Bronchial epithelial cell (primary cell): ENCODE measurements around the gene ARRDC3. TPM values are rescaled to one million over a fixed set of nuclear protein-coding genes. Genes with fewer than 3 reads are reported as not detected.

Source experiments
- DNase-seq: peaks from one replicate; pipeline ENCODE4 v3.0.0-alpha.2; 2010; ENCODE audit warnings: low read depth
- FAIRE-seq: peaks from 2 replicates; lab custom pipeline; 2011; peaks lifted over from hg19 to GRCh38; lab: Jason Lieb, UNC
- H3K27me3 ChIP-seq: 2 replicates; pipeline ENCODE4 v1.5.1; 2011; ENCODE audit warnings: low read length; ENCODE audit not compliant: control insufficient read depth, insufficient read depth
- H3K36me3 ChIP-seq: 2 replicates; pipeline ENCODE4 v1.5.1; 2011; ENCODE audit warnings: low read length; ENCODE audit not compliant: control insufficient read depth, insufficient read depth
- H3K4me3 ChIP-seq: 2 replicates; pipeline ENCODE4 v1.5.1; 2011; ENCODE audit warnings: mild to moderate bottlenecking, low read depth, low read length, control low read depth
- total RNA-seq: library from RNA; depleted of rRNA; stranded (reverse); fragments of >200 nt; gene quantifications from 2 replicates; pipeline ENCODE4 v1.2.1, GENCODE V29; 2014
- TF ChIP-seq, protein P1 (sequence below): IDR thresholded peaks from 2 replicates; pipeline ENCODE4 v1.5.1; 2011; ENCODE audit warnings: mild to moderate bottlenecking, moderate library complexity, low read length, control low read depth, inconsistent platforms; ENCODE audit not compliant: insufficient read depth, severe bottlenecking

Gene ARRDC3
- total RNA-seq, 1 donor from 2014 or later: 70.3 TPM

DNA sequence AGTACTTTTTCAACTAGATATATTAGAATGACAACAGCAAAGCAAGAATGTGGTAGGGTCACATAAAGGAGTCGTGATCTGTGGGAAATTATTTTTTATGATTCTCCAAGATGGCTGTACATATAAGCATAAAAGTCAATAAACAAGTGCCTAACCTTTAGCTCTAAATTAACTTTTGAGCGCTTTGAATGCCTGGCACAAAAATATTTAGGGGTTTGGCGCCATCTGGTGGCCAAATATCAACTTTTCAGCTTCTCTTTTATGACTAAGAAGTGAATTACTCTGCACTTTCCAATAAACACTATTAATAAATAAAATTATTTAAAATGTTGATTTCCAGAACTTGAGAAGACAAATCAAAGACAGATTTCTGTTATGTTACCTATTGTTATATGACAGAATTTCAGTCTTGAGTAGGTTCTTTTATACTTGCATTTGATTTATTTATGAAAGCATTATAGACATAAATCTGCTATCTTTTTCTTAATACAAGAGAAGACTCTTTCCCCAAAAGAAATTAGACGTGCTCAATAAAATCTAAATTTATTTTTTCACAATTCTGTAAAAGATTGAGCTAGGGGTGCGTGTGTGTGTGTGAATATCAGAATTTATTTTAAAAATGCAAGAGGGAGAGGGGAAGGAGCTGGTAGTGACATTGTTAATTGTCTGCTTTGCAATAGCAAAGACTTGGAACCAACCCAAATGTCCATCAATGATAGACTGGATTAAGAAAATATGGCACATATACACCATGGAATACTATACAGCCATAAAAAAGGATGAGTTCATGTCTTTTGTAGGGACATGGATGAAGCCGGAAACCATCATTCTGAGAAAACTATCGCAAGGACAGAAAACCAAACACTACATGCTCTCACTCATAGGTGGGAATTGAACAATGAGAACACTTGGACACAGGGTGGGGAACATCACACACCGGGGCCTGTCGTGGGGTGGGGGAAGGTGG, 36.7 kb upstream of the ARRDC3 start:
- no peaks in the 10 kb centered on the region for H3K36me3 ChIP-seq
- DNase-seq (peak; percentile 53), FAIRE-seq (no peak)
- H3K4me3 ChIP-seq: no peak overlapping the region
- TF ChIP-seq, protein P1, sequence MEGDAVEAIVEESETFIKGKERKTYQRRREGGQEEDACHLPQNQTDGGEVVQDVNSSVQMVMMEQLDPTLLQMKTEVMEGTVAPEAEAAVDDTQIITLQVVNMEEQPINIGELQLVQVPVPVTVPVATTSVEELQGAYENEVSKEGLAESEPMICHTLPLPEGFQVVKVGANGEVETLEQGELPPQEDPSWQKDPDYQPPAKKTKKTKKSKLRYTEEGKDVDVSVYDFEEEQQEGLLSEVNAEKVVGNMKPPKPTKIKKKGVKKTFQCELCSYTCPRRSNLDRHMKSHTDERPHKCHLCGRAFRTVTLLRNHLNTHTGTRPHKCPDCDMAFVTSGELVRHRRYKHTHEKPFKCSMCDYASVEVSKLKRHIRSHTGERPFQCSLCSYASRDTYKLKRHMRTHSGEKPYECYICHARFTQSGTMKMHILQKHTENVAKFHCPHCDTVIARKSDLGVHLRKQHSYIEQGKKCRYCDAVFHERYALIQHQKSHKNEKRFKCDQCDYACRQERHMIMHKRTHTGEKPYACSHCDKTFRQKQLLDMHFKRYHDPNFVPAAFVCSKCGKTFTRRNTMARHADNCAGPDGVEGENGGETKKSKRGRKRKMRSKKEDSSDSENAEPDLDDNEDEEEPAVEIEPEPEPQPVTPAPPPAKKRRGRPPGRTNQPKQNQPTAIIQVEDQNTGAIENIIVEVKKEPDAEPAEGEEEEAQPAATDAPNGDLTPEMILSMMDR: peak; percentile 48
- no peaks in the 10 kb centered on the region for H3K27me3 ChIP-seq

GRCh38 chr5:91419136-91419535, 36.0 kb upstream of the ARRDC3 start:
- TF ChIP-seq, protein P1: no peak
- FAIRE-seq: no peak
- DNase-seq: no peak

DNA sequence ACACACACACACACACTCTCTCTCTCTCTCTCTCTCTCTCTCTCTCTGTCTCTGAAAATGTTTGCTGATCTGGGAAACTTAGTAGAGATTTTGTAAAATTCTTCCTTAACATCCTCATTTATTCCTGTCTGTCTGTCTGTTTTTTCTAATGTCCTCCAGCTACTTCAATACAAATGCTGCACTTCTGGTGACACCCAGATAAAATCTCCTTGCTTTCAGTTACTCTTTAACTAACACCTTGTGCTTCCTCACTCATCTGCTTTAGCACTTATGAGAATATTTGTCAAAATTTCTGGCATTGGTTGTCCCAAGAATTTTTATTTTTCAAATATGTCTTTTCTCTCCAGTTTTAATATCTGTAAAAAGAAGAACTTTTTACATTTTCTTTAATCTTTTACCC, 35.0 kb upstream of the ARRDC3 start:
- FAIRE-seq (no peak), DNase-seq (no peak)
- Histone ChIP-seq H3K4me3 (no peak overlapping the region), H3K36me3 (no peaks in the 10 kb centered on the region), H3K27me3 (no peaks in the 10 kb centered on the region)
- TF ChIP-seq, protein P1: no peak

More at GRCh38 chr5:91419136-91419535, 36.0 kb upstream of the ARRDC3 start:
- H3K36me3 ChIP-seq: no peaks in the 10 kb centered on the region
- H3K27me3 ChIP-seq: no peaks in the 10 kb centered on the region
- H3K4me3 ChIP-seq: no peak overlapping the region

DNA sequence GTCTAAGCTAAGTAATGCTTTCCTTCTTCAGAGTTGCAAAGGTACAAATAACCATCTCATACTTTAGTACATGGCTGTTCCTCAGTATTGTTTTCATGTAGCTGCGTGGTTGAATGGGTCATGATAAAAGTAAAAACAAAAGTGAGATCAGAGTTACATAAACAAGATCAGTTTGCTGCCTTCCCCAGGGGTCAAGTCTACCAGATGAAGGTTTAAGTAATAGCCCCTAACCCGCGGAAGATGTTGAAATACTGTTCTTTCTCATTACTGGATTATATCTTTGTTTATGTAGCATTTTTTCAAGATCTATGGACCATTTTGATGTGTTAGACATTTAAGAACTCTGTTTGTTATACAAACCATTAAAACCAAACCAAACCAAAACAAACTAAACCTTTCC, 34.1 kb upstream of the ARRDC3 start:
- DNase-seq (no peak), FAIRE-seq (no peak)
- Histone ChIP-seq H3K36me3 (no peaks in the 10 kb centered on the region), H3K27me3 (no peaks in the 10 kb centered on the region), H3K4me3 (no peak overlapping the region)
- TF ChIP-seq, protein P1: no peak

DNA sequence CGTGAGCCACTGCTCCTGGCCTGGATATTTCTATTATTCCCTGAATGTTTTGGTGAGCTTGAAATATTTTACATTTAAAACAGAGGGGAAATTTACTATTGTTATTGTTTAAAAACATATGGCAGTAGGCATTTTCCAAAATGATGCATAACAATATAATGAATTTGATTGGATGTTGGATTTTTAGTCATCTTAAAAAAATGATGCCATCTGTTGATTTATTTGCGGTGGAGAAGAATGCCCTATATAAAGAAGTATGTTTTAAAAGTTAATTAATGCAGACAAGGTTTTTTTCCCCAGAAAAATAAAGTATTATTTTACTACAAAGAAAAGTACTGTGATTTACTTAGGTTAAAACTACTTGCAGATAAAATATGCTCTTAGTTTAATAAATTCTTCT, 33.4 kb upstream of the ARRDC3 start:
- TF ChIP-seq, protein P1: no peak
- H3K36me3 ChIP-seq: no peaks in the 10 kb centered on the region
- no peak overlapping the region for H3K4me3 ChIP-seq
- H3K27me3 ChIP-seq: no peaks in the 10 kb centered on the region
- FAIRE-seq (no peak), DNase-seq (no peak)

DNA sequence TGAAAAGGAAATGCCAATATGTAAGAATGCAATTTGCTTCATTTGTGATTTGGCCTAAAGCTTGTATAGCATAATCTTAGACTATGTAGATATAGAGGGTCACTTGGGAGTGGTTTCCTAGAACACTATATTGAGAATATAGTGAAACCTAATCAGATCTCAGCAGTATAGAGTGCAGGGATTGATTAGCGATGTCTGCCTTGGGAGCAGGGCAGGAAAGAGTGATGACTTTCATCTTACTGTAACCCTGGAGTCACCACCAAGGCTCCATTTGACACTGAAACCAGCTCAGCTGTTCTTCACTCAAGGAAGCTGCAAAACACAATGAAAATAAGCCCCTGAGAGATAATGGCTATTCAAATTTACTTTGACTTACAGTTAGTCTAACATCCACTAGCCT, 26.2 kb upstream of the ARRDC3 start:
- H3K27me3 ChIP-seq: no peaks in the 10 kb centered on the region
- no peak for DNase-seq
- no peak for FAIRE-seq
- H3K36me3 ChIP-seq: no peaks in the 10 kb centered on the region
- TF ChIP-seq, protein P1: no peak
- no peak overlapping the region for H3K4me3 ChIP-seq
